Mucosa of rectum (tissue), 2 donors: ENCODE measurements around the gene RBM12.
"Not testable (repeated sequence)": the region's sequence is repeated elsewhere in the genome, so short reads cannot be mapped to it uniquely, and the experiment has no call there.

ENCODE experiments used
- H3K27ac ChIP-seq, 2 donors: one replicate each; pipeline ENCODE4 v1.7.0; 2013; ENCODE audit warnings: inconsistent platforms in 2 of 2, low read depth in 2 of 2, low read length in 2 of 2
- H3K27me3 ChIP-seq, 2 donors: one replicate each; pipeline ENCODE4 v1.7.0; 2013; ENCODE audit warnings: low read length in 2 of 2; ENCODE audit not compliant: control insufficient read depth in 2 of 2, insufficient read depth in 2 of 2
- H3K36me3 ChIP-seq, 2 donors: one replicate each; pipeline ENCODE4 v1.7.0; 2013; ENCODE audit warnings: low read length in 2 of 2; ENCODE audit not compliant: control insufficient read depth in 2 of 2, insufficient read depth in 2 of 2
- H3K4me1 ChIP-seq, 2 donors: one replicate each; pipeline ENCODE4 v1.7.0; 2013; ENCODE audit warnings: low read length in 2 of 2, mild to moderate bottlenecking in 1 of 2; ENCODE audit not compliant: control insufficient read depth in 2 of 2, insufficient read depth in 2 of 2
- H3K4me3 ChIP-seq, 2 donors: one replicate each; pipeline ENCODE4 v1.7.0; 2013; ENCODE audit warnings: low read length in 2 of 2
- H3K9ac ChIP-seq, 2 donors: one replicate each; pipeline ENCODE4 v1.7.0; 2013; ENCODE audit warnings: low read length in 2 of 2, low read depth in 1 of 2, mild to moderate bottlenecking in 1 of 2
- H3K9me3 ChIP-seq, 2 donors: one replicate each; pipeline ENCODE4 v1.7.0; 2013; ENCODE audit warnings: low read length in 2 of 2; ENCODE audit not compliant: control insufficient read depth in 2 of 2
- donor health status: healthy.
- donor health status: Normal muscosa, but diverticular disease.

The RBM12 gene

DNA sequence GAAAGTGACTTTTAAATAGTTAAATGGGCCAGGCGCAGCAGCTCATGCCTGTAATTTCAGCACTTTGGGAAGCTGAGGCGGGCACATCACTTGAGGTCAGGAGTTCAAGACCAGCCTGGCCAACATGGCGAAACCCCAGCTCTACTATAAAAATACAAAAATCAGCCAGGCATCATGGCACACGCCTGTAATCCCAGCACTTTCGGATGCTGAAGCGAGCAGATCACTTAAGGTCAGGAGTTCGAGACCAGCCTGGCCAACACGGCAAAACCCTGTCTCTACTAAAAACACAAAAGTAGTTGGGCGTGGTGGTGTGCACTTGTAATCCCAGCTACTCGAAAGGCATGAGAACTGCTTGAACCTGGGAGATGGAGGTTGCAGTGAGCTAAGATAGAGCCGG is 41.2 kb upstream of the RBM12 start:
- H3K9me3 ChIP-seq, H3K4me3 ChIP-seq, H3K9ac ChIP-seq, H3K27me3 ChIP-seq, H3K4me1 ChIP-seq, H3K27ac ChIP-seq: not testable (repeated sequence)
- H3K36me3 ChIP-seq, result peaks cover 72 to 79% of the 10 kb centered on the region in 2 donors

GRCh38 chr20:35704514-35705261 is 40.0 kb upstream of the RBM12 start:
- H3K9me3 ChIP-seq, result no peaks in the 10 kb centered on the region
- no peak overlapping the region for H3K9ac ChIP-seq
- H3K36me3 ChIP-seq, result peaks cover 61 to 68% of the 10 kb centered on the region in 2 donors
- no peak overlapping the region for H3K4me3 ChIP-seq
- H3K4me1 ChIP-seq, result peaks cover 10 to 11% of the 10 kb centered on the region in 2 donors
- H3K27me3 ChIP-seq, result no peaks in the 10 kb centered on the region
- H3K27ac ChIP-seq, result no peak overlapping the region

- Histone ChIP-seq H3K4me1 (peaks cover 17% of the 10 kb centered on the region in 2 donors), H3K36me3 (peaks cover 48 to 57% of the 10 kb centered on the region in 2 donors), H3K4me3 (no peak overlapping the region), H3K9me3 (no peaks in the 10 kb centered on the region), H3K27ac (no peak overlapping the region), H3K9ac (no peak overlapping the region), H3K27me3 (no peaks in the 10 kb centered on the region)
These were observed 38.4 kb upstream of the RBM12 start for GRCh38 chr20:35702824-35703695.

DNA sequence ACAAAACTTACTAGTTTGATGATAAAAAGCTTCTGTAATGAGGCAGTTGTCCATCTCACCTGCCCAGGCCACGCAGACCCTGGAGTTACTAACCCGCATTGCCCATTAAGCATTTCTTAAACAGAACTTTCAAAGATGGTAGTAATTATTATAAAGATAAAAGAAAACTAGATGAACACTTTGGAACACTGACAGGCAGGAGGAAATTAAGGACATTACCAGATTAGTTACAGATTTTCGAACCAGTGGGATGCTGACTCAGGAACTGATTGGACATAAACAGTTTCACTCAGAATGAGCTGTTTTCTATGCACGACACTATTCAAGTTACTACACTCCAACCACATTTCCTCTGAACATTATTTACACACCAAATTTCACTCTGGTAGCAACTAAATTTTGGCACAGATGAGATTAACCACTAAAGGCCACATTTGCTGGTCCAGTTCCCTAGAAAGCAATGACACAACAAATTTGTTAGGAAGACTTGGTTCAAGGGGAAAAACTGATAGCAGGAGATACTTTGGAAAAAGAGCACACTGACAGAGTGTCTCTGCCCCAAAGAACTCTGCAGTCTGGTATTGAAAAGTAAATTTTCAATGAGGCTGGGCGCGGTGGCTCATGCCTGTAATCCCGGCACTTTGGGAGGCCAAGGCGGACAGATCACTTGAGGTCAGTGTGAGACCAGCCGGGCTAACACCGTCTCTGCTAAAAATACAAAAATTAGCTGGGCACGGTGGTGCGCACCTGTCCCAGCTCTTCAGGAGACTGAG is 37.5 kb upstream of the RBM12 start:
- Histone ChIP-seq H3K27ac (no peak overlapping the region), H3K36me3 (peaks cover 41 to 51% of the 10 kb centered on the region in 2 donors), H3K4me1 (peaks cover 18 to 20% of the 10 kb centered on the region in 2 donors), H3K9ac (no peak overlapping the region), H3K27me3 (no peaks in the 10 kb centered on the region), H3K4me3 (no peak overlapping the region), H3K9me3 (no peaks in the 10 kb centered on the region)

DNA sequence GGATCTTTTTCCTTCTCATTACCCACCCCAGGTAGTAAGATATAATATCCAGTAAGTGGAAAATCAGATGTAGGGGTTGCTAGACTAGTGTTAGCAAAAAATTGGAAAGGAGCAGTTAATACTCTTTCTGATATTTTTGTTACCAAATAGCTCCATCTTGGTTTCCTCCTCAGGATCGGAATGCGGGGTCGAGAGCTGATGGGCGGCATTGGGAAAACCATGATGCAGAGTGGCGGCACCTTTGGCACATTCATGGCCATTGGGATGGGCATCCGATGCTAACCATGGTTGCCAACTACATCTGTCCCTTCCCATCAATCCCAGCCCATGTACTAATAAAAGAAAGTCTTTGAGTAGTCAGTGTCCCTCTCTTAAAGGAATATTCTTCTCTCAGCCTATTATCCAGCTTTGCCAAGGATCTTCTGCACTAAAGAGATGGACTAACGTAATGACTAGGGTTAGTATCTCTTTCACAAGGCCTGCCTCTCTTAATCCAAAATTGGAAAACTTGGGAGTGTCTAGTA is 36.0 kb upstream of the RBM12 start:
- H3K36me3 ChIP-seq, result peaks cover 33 to 43% of the 10 kb centered on the region in 2 donors
- H3K4me1 ChIP-seq, result peaks cover 18 to 20% of the 10 kb centered on the region in 2 donors
- no peaks in the 10 kb centered on the region for H3K27me3 ChIP-seq
- H3K27ac ChIP-seq, result no peak overlapping the region
- peak overlapping the region in 1 of 2 donors; percentile 94 for H3K4me3 ChIP-seq
- peak overlapping the region in 1 of 2 donors; percentile 98 for H3K9ac ChIP-seq
- no peaks in the 10 kb centered on the region for H3K9me3 ChIP-seq

DNA sequence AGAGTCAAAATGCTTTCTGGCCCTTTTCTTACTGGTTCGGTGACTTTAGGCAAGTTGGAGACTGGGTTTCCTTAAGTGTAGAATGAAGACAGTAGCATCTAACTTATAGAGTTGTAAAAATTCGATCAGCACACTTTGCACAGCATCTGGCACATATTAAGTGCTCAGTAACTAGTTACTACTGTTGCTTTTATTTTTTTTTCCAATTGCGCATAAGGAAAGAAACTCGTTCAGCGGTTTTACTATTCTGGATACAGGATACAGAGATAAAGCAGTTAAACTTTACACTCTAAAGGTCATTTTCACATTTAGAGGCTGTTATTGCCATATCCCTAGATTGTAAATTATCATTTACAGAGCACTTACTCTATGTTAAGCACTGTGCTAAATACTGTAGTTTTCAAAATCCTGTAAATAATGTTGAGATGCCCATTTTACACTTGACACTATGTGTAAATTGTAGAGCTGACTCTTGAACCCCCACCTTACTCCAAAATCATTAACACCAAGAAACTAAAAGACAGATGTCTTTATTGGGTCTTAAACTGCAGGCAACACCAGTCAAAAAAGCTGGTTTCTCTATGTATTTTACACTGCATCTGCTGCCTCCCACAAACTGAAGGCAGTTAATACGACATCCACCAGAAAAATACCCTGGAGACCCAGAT is 35.4 kb upstream of the RBM12 start:
- Histone ChIP-seq H3K27me3 (no peaks in the 10 kb centered on the region), H3K27ac (peak overlapping the region; percentile 89 to 94), H3K9ac (peak overlapping the region; percentile 93 to 98), H3K9me3 (no peaks in the 10 kb centered on the region), H3K4me3 (peak overlapping the region; percentile 94 to 99), H3K36me3 (peaks cover 33 to 43% of the 10 kb centered on the region in 2 donors), H3K4me1 (peaks cover 18 to 20% of the 10 kb centered on the region in 2 donors)

GRCh38 chr20:35699127-35699956 is 34.6 kb upstream of the RBM12 start, which contains the start of the genes NFS1 and ROMO1:
TSS of gene NFS1 (minus strand) at chr20:35699352. CDS start at chr20:35699288, 64 bp downstream.
TSS of gene ROMO1 (plus strand) at chr20:35699405. CDS start at chr20:35699633, 228 bp downstream.
- Histone ChIP-seq H3K4me3 (peak within 1 kb of the TSS; percentile 94 to 99), H3K36me3 (peaks cover 27 to 37% of the 10 kb centered on the region in 2 donors), H3K27me3 (no peaks in the 10 kb centered on the region), H3K9me3 (no peaks in the 10 kb centered on the region), H3K27ac (peak within 1 kb of the TSS; percentile 89 to 94), H3K9ac (peak within 1 kb of the TSS; percentile 93 to 98), H3K4me1 (peaks cover 18 to 20% of the 10 kb centered on the region in 2 donors)

- H3K27ac ChIP-seq, result peak overlapping the region; percentile 89 to 94
- H3K36me3 ChIP-seq, result peaks cover 19 to 29% of the 10 kb centered on the region in 2 donors
These were observed 33.8 kb upstream of the RBM12 start for GRCh38 chr20:35698298-35699126.

More at GRCh38 chr20:35698298-35699126, 33.8 kb upstream of the RBM12 start:
- Histone ChIP-seq H3K9ac (peak overlapping the region; percentile 93 to 98), H3K9me3 (no peaks in the 10 kb centered on the region), H3K27me3 (no peaks in the 10 kb centered on the region), H3K4me1 (peaks cover 18 to 20% of the 10 kb centered on the region in 2 donors), H3K4me3 (peak overlapping the region; percentile 94 to 99)
